K562 (cell line): ENCODE data around the gene ANKFN1. TPM values are rescaled to one million over a fixed set of nuclear protein-coding genes. Genes with fewer than 3 reads are reported as not detected.

ENCODE experiments used
- ATAC-seq: fragments of 200-7000 bp; cut with Tn5 transposase; 3 replicates; pipeline ENCODE4 v1.9.1; 2020; ENCODE audit warnings: moderate library complexity
- BruUV-seq: library from RNA; stranded (reverse); fragments of 400-500 nt; replicated peaks from 2 replicates; lab custom pipeline; 2021; lab: Mats Ljungman, UMichigan
- CTCF ChIA-PET: fragments of 300-600 bp; formaldehyde crosslinking; extraction: SDS; loops from one replicate; lab custom pipeline; 2021; ENCODE audit warnings: low intra/inter-chr PET ratio; lab: Yijun Ruan, JAX
- POLR2A ChIA-PET: fragments of 300-600, 350-650 bp; sonication (Branson Sonifier 250); formaldehyde crosslinking; extraction: SDS; loops from one replicate; lab custom pipeline; 2021; ENCODE audit warnings: antibody characterized with exemption, inconsistent platforms; lab: Yijun Ruan, JAX
- DNase-seq, 4 experiments: peaks; one replicate each; pipeline versions ENCODE4 v3.0.0 to v3.0.0-alpha.2; 2011 to 2018; ENCODE audit warnings: low spot score in 3 of 4, mixed read lengths in 3 of 4; ENCODE audit errors: extremely low read depth in 1 of 4
- FAIRE-seq: peaks from 2 replicates; lab custom pipeline; 2011; peaks lifted over from hg19 to GRCh38; lab: Jason Lieb, UNC
- H2AFZ ChIP-seq: 2 replicates; pipeline ENCODE4 v1.6.0; 2011; ENCODE audit warnings: low read depth, low read length, control low read depth, inconsistent platforms
- H3K27ac ChIP-seq: fragments of 200-600 bp; 3 replicates; pipeline ENCODE4 v1.8.0; 2011; ENCODE audit warnings: low read depth, mild to moderate bottlenecking, control low read depth, inconsistent platforms, low read length, moderate library complexity, mixed read lengths; ENCODE audit errors: extremely low read depth
- H3K27me3 ChIP-seq, 2 experiments: fragments of 300-600 bp in 1 of 2; 2 replicates in 1 of 2; 3 replicates in 1 of 2; pipeline versions ENCODE4 v1.6.0 to v1.8.0; 2011; ENCODE audit warnings: inconsistent platforms in 2 of 2, low read length in 2 of 2, mild to moderate bottlenecking in 1 of 2, mixed read lengths in 1 of 2, moderate library complexity in 1 of 2; ENCODE audit not compliant: control insufficient read depth in 2 of 2, insufficient read depth in 2 of 2
- H3K36me3 ChIP-seq: fragments of 300-600 bp; 3 replicates; pipeline ENCODE4 v1.8.0; 2011; ENCODE audit warnings: mild to moderate bottlenecking, low read length, inconsistent platforms; ENCODE audit not compliant: control insufficient read depth, insufficient read depth
- H3K4me1 ChIP-seq, 2 experiments: fragments of 200-600 bp in 1 of 2; replicated peaks in 1 of 2; 2 replicates in 1 of 2; 3 replicates in 1 of 2; pipeline versions ENCODE4 v1.5.1 to v1.8.0; 2011; ENCODE audit warnings: inconsistent platforms in 2 of 2, low read length in 2 of 2, mild to moderate bottlenecking in 1 of 2, mixed read lengths in 1 of 2, moderate library complexity in 1 of 2; ENCODE audit not compliant: control insufficient read depth in 2 of 2, insufficient read depth in 2 of 2
- H3K4me2 ChIP-seq: 2 replicates; pipeline ENCODE4 v1.6.1; 2011; ENCODE audit warnings: low read length, control low read depth, inconsistent platforms, mixed read lengths; ENCODE audit not compliant: insufficient read depth
- H3K4me3 ChIP-seq: fragments of 200-600 bp; sonication (generic), shearing (Covaris generic); 2 replicates; pipeline ENCODE4 v1.5.1; 2016; ENCODE audit warnings: control low read depth, inconsistent platforms
- H3K79me2 ChIP-seq: fragments of 200-600 bp; 3 replicates; pipeline ENCODE4 v1.8.0; 2011; ENCODE audit warnings: low read length, inconsistent platforms; ENCODE audit not compliant: control insufficient read depth, insufficient read depth
- H3K9ac ChIP-seq, 2 experiments: 2 replicates each; pipeline versions ENCODE4 v1.6.0 to v1.6.1; 2011; ENCODE audit warnings: low read depth in 2 of 2, low read length in 2 of 2, control low read depth in 1 of 2, inconsistent platforms in 1 of 2, mild to moderate bottlenecking in 1 of 2, mixed read lengths in 1 of 2; ENCODE audit not compliant: insufficient read depth in 1 of 2
- H3K9me1 ChIP-seq: one replicate; pipeline ENCODE4 v1.6.0; 2011; ENCODE audit warnings: inconsistent platforms, mild to moderate bottlenecking, low read length, moderate library complexity; ENCODE audit not compliant: control insufficient read depth, insufficient read depth
- H3K9me3 ChIP-seq: replicated peaks from 2 replicates; pipeline ENCODE4 v1.5.1; 2011; ENCODE audit warnings: low read depth, low read length, inconsistent platforms; ENCODE audit not compliant: control insufficient read depth, insufficient read depth
- H4K20me1 ChIP-seq: replicated peaks from 2 replicates; pipeline ENCODE4 v1.6.1; 2011; ENCODE audit warnings: low read length, inconsistent platforms, mixed read lengths; ENCODE audit not compliant: control insufficient read depth, insufficient read depth
- BACH1 ChIP-seq: fragments of 200-800 bp; sonication (Bioruptor generic); IDR thresholded peaks from 2 replicates; pipeline ENCODE4 v1.6.1; 2016; ENCODE audit warnings: missing genetic modification characterization, missing compliant biosample characterization
- CREB3L1 ChIP-seq: fragments of 450-650 bp; IDR thresholded peaks from 2 replicates; pipeline ENCODE4 v1.6.1; 2014; ENCODE audit warnings: low read depth, mild to moderate bottlenecking, moderate library complexity, borderline replicate concordance
- HNRNPK ChIP-seq: fragments of 200-400 bp; formaldehyde crosslinking; IDR thresholded peaks from one replicate; pipeline ENCODE4 v1.6.1; 2018; ENCODE audit warnings: mild to moderate bottlenecking, low read depth, low read length; ENCODE audit not compliant: poor library complexity, severe bottlenecking
- MTA3 ChIP-seq: fragments of 450-650 bp; formaldehyde crosslinking; IDR thresholded peaks from 2 replicates; pipeline ENCODE4 v1.6.1; 2017; ENCODE audit warnings: mild to moderate bottlenecking, borderline replicate concordance
- NFIC ChIP-seq: fragments of 450-650 bp; IDR thresholded peaks from 2 replicates; pipeline ENCODE4 v1.6.1; 2017; ENCODE audit warnings: mild to moderate bottlenecking, inconsistent platforms
- RBM25 ChIP-seq: fragments of 200-400 bp; formaldehyde crosslinking; IDR thresholded peaks from 2 replicates; pipeline ENCODE4 v1.6.1; 2018; ENCODE audit warnings: low read length, low read depth, moderate library complexity; ENCODE audit not compliant: severe bottlenecking
- ZNF639 ChIP-seq, 2 experiments: fragments of 200-800 bp in 1 of 2; sonication (Bioruptor generic) in 1 of 2; sonication (generic) in 1 of 2; formaldehyde crosslinking in 1 of 2; IDR thresholded peaks in 1 of 2; conservative IDR thresholded peaks in 1 of 2; 2 replicates each; pipeline versions ENCODE4 v1.5.0 to v1.6.1; 2016 to 2020; ENCODE audit warnings: missing compliant biosample characterization in 1 of 2, missing genetic modification characterization in 1 of 2, missing genetic modification reagents in 1 of 2
- WGBS: fragments of 100-300 bp; shearing (Covaris generic); methylation state at CpG from one replicate; pipeline ENCODE4 v1.1.6; 2016; ENCODE audit warnings: low coverage, mixed read lengths; ENCODE audit not compliant: insufficient coverage; ENCODE audit errors: missing lambda C conversion rate; 5-methylcytosine and 5-hydroxymethylcytosine counted together
- in situ Hi-C: fragments of 300-500 bp; cut with MboI; formaldehyde crosslinking; loops from 4 replicates; pipeline ENCODE4 v1.15.0; 2018; ENCODE audit warnings: inconsistent platforms, mixed read lengths
- intact Hi-C: fragments of 100-400 bp; cut with micrococcal nuclease; formaldehyde crosslinking; loops from 2 replicates; pipeline ENCODE4 v1.14.2; 2022
- polyA plus RNA-seq, 8 experiments: library from polyadenylated mRNA; depleted of rRNA in 4 of 8; stranded (reverse) in 5 of 8; unstranded in 3 of 8; fragments of >200 nt; fragmentation: Nextera tagmentation in 2 of 8; fragmentation: Illumina TruSeq in 1 of 8; extraction: Ambion mirVana in 2 of 8; extraction: Trizol in 1 of 8; gene quantifications; 2 replicates each; pipeline versions ENCODE4 v1.2.1 to v1.2.3, GENCODE V29; 2011 to 2014; ENCODE audit warnings: inconsistent platforms in 1 of 8, missing spikeins in 1 of 8
- total RNA-seq, 7 experiments: library from RNA; depleted of rRNA in 6 of 7; stranded (reverse); fragments of >200 nt in 6 of 7; fragmentation: Illumina TruSeq in 2 of 7; extraction: Trizol in 2 of 7; gene quantifications; 2 replicates each; pipeline versions ENCODE4 v1.2.1 to v1.2.3, GENCODE V29; 2011 to 2021; ENCODE audit warnings: low replicate concordance in 1 of 7

ANKFN1 gene
- total and polyA plus RNA-seq, 9 of the 15 experiments (the other 6 are each of a cell fraction or from before 2014, with no cell fraction given): 0.04 to 0.39 (median 0.15) TPM; not detected in 1

- ChIA-PET CTCF (no interaction called here), POLR2A (no interaction called here)
- TF ChIP-seq HNRNPK (no peak), RBM25 (peak; percentile 32)
- no peaks in the 10 kb centered on the region for H3K36me3 ChIP-seq
- H3K4me3 ChIP-seq: no peak overlapping the region
- DNase-seq (no peak), ATAC-seq (no peak), FAIRE-seq (no peak)
- no peaks in the 10 kb centered on the region for H4K20me1 ChIP-seq
- H3K4me1 ChIP-seq: no peaks in the 10 kb centered on the region
- H3K79me2 ChIP-seq: no peaks in the 10 kb centered on the region
- intact Hi-C loops (no loop called here), in situ Hi-C loops (no loop called here)
- no peaks in the 10 kb centered on the region for H3K27me3 ChIP-seq
- no peak overlapping the region for H3K4me2 ChIP-seq
- no peak overlapping the region for H2AFZ ChIP-seq
- no TSS peak for BruUV-seq
- H3K9ac ChIP-seq: no peak overlapping the region
- no peaks in the 10 kb centered on the region for H3K9me1 ChIP-seq
- no peaks in the 10 kb centered on the region for H3K9me3 ChIP-seq
- WGBS: 0% methylated on average over 2 of the region's 2 CpGs
- no peak overlapping the region for H3K27ac ChIP-seq
Measured at GRCh38 chr17:56108811-56109284, 44.4 kb upstream of the ANKFN1 start.

GRCh38 chr17:56109836-56110235, 43.4 kb upstream of the ANKFN1 start:
- intact Hi-C loops: no loop called here
- CTCF ChIA-PET: no interaction called here

More at GRCh38 chr17:56109836-56110235, 43.4 kb upstream of the ANKFN1 start:
- FAIRE-seq (no peak), ATAC-seq (no peak), DNase-seq (no peak)
- Histone ChIP-seq H3K36me3 (no peaks in the 10 kb centered on the region), H3K4me3 (no peak overlapping the region), H3K27me3 (no peaks in the 10 kb centered on the region), H4K20me1 (no peaks in the 10 kb centered on the region), H3K9me1 (no peaks in the 10 kb centered on the region), H3K9me3 (no peaks in the 10 kb centered on the region), H2AFZ (no peak overlapping the region), H3K79me2 (no peaks in the 10 kb centered on the region), H3K9ac (no peak overlapping the region), H3K4me2 (no peak overlapping the region), H3K27ac (no peak overlapping the region), H3K4me1 (no peaks in the 10 kb centered on the region)
- POLR2A ChIA-PET: no interaction called here
- WGBS: 3% methylated on average over 3 of the region's 3 CpGs
- in situ Hi-C loops: no loop called here
- BruUV-seq: no TSS peak
- TF ChIP-seq ZNF639 (CRISPR knock-in tag; conservative IDR thresholded peaks at IDR 0.05 in 1 of 2, IDR thresholded peaks at IDR 0.05 in 1 of 2) (no peak), CREB3L1 (no peak), MTA3 (no peak), NFIC (no peak), BACH1 (tag) (no peak)
